Activated CD8-positive, alpha-beta memory T cell treated with anti-CD3 and anti-CD28 coated beads, Interleukin-2, amount 50 U/mL, for 1 hour (primary cell): ENCODE data around the gene RHOT1.
"Not testable (repeated sequence)": the region's sequence is repeated elsewhere in the genome, so short reads cannot be mapped to it uniquely, and the experiment has no call there.

Experiments
- DNase-seq: peaks from one replicate; pipeline ENCODE4 v3.0.0-alpha.2; 2020; ENCODE audit errors: extremely low read depth

RHOT1 gene

DNA sequence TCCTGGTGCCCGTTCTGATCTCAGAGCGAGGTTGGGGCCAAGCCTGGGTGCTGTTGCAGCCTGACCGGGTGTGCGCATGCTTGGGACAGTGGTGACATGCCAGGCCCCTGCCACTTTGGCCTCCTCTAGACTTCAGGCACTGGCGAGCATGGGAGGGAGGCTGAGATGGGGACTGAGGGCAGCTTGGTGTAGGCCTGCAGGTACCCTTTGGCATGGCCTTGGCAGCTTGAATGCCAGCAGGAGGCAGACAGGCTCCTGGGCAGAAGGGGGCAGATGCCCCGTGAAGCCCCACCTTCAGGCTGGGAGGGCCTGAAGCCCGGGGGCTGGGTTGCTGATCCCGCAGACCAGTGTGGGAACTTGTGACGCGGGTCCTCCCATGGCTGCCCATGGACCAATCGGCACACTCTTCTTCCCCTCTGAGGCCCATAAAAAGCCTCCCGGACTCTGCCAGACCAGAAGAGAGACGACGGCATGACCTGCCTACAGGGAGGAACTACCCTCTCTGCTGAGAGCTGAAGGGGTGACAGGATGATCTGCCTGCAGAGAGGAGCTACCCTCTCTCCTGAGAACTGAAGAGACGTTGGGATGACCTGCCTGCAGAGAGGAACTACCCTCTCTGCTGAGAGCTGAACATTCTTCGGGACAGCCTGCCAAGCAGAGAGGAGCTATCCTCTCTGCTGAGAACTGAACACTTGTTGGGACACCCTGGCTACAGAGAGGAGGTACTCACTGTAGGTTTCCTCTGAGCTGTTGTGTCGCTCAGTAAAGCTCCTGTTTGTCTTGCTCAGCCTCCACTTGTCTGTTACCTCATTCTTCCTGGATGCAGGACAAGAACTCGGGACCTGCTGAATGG is 17.5 kb downstream of the RHOT1 start:
- no peak for DNase-seq

DNA sequence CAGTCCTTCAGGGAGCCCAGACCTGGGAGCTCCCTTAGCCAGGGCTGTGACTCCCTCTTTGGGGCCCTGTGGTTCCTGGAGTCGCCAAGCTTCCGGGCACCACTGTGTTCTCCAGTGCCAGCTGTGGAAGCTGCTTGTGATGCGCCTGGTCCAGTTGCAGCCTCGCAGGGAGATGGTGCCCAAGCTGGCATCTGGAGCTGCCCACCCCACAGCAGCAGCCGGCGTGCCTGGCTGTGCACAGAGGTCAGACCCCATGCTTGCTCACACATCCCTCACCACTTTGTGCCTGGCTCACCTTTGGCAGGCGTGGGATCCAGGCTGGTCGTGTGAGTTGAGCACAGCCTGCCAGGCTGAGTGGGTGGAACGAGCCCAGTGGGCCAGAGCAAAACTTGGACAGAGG is 18.2 kb downstream of the RHOT1 start:
- DNase-seq, result no peak

DNA sequence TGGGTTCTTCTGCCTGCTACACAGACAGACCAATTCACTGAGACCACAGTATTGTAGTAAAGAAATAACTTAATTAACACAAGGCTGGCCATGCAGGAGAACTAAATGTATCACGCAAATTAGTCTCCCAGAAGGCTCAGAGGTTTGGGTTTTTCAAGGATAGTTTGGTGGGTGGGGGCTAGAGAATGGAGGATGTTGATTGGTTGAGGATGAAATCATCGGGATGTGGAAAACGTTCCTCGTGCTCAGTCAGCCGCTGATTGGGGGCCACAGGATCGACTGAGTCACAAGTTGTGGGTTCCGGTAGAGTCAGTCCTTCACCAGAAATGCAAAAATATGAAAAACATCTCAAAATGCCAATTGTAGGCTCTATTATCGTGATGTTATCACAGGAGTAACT is 18.7 kb downstream of the RHOT1 start:
- no peak for DNase-seq

DNA sequence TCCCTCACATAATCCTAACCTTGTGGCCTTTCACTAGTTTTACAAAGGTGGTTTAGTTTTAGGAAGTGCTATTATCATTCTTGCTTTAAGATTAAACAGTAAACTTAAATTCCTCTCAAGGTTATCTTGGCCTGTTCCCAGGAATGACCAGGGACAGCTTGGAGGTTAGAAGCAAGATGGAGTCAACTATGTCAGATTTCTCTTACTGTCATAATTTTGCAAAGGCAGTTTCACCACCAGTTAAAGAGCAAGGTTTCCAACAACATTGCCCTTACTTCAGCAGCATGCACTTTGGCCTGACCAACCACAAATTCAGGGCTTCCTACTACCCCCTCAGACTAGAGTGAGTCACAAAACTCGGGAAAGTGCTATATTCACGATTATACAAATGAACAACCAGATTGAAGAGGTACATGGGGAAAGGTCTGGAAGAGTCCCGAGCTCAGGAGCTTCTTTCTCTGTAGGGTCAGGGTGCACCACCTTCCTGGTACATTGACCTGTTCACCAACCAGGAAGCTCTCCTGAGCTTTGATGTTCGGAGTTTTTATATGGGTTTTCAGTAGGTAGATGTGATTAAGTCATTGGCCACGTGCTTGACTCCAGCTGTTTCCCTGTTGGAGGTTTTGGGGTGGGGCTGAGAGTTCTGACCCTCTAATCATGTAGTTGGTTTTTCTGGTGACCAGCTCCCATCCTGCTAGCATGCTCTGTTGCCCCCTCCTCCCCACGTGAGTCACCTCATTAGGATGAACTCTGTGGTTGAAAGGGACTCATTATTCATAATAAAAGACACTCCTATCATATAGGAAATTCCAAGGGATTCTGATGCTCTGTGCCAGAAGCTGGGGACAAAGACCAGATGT is 19.4 kb downstream of the RHOT1 start:
- DNase-seq, result no peak

DNA sequence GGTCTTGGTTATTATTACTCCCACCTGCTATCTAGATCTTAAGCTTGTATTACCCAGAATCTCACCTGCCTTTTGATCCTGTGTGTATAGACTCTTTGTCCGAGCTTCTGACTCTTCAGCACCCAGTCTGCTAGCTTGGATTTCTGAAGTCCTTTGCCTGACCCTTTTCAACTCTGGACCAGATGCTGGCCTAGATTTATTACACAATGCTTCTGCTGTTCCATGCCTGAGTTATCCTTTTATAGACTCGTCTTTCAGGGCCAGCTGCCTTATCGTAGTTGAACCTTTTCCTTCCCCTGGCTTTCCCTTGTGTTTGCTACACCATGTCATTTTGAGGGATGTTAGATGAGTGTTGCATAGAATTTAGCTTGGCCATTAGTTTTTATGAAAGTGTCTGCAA is 32.6 kb downstream of the RHOT1 start:
- DNase-seq, result no peak

DNA sequence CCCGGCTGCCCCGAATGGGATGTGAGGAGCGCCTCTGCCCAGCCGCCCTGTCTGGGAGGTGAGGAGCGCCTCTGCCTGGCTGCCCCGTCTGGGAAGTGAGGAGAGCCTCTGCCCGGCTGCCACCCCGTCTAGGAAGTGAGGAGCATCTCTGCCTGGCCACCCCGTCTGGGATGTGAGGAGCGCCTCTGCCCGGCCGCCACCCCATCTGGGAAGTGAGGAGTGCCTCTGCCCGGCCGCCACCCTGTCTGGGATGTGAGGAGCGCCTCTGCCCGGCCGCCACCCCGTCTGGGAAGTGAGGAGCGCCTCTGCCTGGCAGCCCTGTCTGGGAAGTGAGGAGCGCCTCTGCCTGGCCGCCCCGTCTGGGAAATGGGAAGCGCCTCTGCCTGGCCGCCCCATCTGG is 36.4 kb downstream of the RHOT1 start:
- not testable (repeated sequence) for DNase-seq

DNA sequence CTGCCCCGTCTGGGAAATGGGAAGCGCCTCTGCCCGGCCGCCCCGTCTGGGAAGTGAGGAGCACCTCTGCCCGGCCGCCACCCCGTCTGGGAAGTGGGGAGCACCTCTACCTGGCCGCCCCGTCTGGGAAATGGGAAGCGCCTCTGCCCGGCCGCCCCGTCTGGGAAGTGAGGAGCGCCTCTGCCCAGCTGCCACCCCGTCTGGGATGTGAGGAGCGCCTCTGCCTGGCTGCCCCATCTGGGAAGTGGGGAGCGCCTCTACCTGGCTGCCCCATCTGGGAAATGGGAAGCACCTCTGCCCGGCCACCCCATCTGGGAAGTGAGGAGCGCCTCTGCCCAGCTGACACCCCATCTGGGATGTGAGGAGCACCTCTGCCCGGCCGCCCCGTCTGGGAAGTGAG is 36.8 kb downstream of the RHOT1 start:
- not testable (repeated sequence) for DNase-seq

DNA sequence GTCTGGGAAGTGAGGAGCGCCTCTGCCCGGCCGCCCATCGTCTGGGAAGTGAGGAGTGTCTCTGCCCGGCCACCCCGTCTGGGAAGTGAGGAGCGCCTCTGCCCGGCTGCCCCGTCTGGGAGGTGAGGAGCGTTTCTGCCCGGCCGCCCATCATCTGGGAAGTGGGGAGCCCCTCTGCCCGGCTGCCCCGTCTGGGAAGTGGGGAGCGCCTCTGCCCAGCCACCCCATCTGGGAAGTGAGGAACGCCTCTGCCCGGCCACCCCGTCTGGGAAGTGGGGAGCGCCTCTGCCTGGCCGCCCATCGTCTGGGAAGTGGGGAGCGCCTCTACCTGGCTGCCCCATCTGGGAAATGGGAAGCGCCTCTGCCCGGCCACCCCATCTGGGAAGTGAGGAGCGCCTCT is 37.2 kb downstream of the RHOT1 start:
- not testable (repeated sequence) for DNase-seq

DNA sequence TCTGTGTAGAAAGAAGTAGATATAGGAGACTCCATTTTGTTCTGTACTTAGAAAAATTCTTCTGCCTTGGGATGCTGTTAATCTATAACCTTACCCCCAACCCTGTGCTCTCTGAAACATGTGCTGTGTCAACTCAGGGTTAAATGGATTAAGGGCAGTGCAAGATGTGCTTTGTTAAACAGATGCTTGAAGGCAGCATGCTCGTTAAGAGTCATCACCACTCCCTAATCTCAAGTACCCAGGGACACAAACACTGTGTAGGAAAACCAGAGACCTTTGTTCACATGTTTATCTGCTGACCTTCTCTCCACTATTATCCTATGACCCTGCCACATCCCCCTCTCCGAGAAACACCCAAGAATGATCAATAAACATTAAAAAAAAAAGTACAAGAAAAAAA is 38.0 kb downstream of the RHOT1 start:
- DNase-seq, result not testable (repeated sequence)

DNA sequence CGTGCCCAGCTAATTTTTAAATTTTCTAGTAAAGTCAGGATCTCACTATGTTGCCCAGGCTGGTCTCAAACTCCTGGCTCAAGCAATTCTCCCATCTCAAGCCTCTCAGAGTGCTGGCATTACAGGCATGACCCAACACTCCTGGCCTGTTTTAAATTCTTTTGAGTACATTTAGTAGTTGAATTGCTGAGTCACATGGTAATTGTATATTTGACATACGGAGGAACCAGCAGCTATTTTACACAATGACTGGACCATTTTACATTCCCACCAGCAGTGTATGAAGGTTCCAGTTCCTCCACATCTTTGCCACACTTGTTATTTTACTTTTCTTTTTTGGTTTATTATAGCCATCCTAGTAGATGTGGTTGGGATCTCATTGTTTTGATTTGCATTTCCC is 43.6 kb downstream of the RHOT1 start:
- no peak for DNase-seq

DNA sequence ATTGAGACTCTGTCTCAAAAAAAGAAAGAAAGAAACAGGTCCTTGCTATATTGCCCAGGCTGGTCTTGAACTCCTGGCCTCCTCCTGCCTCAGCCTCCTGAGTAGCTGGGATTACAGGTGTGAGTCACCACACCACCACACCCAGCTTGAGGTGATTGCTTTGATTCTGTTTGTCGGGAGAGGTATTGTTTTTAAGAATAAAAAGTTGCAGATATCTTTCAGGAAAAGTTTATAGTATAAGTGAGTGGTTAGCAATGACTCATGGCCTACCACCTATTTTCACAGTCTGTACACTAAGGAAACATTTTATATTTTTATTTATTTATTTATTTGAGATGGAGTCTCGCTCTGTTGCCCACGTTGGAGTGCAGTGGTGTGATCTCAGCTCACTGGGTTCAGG is 45.0 kb downstream of the RHOT1 start:
- no peak for DNase-seq

DNA sequence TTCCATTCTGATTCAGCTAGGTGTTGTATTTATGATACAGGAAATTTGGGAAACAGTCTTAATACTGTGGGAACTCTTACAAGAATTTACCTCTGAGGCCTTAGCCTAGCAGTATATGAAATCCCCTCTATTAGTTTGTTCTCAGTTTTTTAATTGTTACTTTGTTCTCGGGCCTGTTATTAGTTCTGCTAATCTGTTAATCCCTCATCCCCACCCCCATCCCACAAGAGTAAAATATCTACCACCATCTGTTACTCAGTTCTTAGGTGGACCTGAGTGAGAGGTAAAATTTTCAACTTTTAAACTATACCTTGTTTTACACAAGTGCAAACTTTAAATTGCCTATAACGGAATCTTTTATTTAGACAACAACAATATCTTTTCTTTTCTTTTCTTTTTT is 47.0 kb downstream of the RHOT1 start:
- DNase-seq, result no peak

DNA sequence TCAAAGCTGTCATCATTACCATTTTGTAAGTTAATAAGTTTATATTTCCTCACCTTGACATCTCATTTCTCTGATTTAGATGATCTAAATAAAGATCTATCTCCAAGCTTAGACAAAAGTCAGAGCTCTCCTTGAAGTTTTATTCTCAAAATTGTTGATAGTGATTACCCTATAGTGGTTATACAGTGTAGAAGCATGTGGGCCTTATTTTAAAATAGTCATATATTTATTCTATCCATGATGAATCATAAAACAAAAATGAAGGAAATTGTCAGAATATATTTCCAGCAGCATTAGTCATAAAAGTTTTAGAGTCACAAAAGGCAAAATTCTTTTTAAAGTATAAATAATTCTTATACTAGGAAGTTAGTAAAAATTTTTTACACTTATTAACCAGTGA is 49.0 kb downstream of the RHOT1 start:
- DNase-seq, result no peak

DNA sequence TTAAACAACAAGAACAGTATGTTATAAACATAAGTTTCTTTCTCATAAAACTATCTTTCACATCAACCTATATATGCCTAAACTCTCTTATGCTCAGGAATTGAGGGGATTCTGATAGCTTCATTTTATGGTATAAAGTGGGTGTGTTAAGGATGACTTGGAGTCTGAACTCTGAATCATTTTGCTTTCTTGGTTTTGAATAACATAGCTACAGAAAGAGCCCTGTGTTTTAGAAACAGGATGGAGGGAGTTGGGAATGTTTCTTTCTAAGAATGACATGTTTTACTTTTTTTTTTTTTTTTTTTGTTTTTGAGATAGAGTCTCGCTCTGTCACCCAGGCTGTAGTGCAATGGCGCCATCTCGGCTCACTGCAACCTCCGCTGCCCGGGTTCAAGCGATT is 50.1 kb downstream of the RHOT1 start:
- no peak for DNase-seq

DNA sequence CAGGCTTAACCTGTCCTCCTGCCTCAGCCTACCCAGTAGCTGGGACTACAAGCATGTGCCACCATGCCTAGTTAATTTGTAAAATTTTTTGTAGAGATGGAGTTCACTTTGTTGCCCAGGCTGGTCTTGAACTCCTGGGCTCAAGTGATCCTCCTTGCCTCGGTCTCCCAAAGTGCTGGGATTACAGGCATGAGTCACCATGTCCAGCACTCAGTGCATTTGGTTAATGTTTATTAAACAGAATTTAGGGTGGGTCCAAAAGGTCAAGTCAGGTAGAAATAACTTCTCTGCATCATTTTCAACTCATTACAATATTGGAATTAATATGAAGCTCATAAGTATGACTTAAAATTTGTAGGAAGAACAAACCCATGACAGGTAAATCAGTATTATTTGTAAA is 55.7 kb downstream of the RHOT1 start:
- DNase-seq, result no peak

DNA sequence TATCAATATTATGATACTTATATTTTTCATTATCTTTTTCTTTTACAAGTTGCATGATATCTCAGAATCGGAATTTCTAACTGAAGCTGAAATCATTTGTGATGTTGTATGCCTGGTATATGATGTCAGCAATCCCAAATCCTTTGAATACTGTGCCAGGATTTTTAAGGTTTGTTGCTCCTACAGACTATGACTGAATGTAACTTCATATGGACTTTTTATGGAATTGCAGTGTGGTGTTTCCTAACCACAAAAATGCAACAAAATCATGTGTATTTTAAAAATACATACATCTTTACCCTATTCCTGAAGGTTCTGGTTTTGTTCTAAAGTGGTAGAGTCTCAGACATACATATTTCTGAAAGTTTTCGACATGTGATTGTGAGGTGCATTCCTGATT is 64.6 kb downstream of the RHOT1 start:
- DNase-seq, result no peak

DNA sequence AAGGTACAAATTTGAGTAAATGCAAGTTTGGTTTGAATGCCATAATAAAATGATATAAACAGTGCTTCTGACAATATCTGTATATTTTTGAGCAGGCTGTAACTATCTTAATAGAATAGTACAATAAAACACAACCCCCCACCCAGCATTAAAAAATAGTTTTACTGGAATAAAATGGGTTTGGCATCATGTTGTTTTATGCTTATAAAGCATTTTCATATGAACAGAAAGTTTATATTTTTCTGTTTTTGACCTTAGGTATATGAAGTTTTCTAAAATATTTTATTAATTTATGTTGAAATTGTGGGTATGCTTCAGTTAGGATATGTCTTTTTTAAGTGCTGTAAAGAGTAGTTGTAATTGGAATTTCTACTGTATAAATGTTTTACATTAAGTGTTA is 66.1 kb downstream of the RHOT1 start:
- DNase-seq, result no peak

DNA sequence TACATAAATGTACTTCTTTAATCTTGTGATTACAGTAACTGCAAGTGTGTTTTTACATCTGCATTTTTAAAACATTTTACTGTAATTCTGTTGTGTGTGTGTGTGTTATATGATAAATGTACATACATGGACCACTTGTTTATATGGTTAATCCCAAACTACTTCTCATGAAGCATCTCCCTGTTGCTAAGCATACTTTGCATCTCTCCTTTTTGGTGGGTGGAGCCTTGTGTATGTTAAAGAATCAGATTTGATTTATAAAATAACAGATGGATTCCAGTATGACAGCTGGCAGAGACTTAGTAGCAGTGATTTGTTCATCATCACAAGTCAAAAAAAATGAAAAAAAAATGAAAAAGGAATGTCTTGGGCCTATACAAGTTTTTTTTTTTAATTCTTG is 67.3 kb downstream of the RHOT1 start:
- no peak for DNase-seq

DNA sequence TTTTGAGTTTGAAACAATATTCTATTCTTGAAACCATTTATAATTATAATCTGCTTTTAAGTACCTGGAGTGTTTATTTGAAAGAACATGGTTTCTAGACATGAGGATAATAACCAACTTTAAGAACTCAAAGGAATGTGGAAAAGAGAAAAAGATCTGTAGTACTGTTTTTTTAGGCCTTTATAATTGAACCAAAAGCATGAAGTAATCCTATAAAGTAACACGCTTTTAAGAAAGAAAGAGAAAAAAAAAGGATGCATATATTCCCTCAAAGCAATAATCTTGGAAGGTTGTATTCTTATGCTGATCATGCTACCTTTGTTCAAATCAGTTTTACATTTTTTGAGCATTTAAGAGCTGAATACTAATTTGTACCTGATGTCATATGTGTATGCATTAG is 69.4 kb downstream of the RHOT1 start:
- no peak for DNase-seq

DNA sequence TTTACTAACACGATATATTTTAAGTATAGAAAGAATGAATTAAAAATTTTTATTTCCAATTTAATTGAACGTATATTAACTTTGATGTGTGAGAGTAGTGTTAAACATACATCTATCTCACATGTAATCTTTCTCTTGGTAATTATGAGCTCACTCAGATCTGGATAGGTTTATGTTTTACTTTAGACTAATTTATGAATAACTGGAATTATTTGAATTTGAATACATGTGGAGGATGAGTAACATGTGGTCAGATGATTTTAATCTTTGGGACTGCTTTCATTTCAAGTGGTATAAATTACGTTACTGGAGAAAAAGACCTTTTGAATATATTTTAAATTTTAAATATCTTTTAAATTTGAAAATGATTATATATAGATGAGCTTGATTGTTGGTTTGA is 73.4 kb downstream of the RHOT1 start:
- no peak for DNase-seq

DNA sequence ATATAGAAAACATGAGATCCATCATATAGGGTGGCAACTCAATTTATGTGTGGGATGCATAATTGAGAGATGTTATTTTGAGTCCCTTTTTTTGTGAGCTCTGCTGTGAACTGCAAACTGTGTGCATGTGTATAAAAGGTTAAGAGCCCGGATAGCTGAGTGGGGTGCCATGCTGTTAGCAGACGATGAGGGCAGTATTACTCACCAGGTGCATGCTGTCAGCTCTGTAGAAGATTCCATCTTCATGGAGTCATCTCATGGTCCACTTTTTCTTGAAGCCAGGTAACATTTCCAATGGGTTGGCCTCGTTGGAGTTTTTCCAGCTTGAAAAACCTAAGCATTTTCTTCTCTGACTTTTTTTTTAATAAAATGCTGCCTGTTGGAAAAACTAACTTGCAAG is 80.3 kb downstream of the RHOT1 start:
- DNase-seq, result no peak

DNA sequence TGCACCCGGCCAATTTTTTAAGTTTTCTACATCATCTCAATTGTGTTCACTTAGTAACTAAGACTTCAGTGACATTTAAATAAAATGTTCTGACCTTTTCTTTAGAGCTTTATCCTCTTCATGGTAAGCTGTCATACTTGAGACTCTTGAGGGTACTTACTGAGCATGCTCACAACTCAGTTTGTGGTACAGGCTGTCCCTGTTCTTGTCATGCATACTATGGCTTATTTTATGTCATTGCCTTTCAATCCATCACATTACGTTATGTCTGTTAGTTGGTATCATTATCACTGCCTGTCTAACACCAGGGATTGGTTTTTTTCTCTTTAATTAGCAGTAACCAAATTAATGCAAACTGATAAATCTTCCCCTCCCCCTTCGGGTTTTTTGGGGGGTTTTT is 81.4 kb downstream of the RHOT1 start:
- no peak for DNase-seq

DNA sequence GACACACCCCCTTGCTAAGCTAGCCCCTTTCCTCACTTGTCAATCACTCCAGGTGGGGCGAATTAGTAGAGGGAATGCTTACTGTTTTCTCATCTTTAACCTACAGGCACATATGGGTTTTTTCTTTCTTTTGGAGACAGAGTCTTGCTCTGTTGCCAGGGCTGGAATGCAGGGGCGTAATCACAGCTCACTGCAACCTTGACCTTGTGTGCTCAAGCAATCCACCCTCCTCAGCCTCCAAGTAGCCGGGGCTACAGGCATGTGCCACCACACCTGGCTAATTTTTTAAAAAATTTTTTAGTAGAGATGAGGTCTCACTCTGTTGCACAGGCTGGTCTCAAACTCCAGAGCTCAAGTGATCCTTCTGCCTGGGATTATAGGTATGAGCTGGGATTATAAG is 84.6 kb downstream of the RHOT1 start:
- DNase-seq, result no peak
